DND-41 (cell line): ENCODE results near the gene DOK4.

ENCODE experiments used
- ATAC-seq: fragments of 200-7000 bp; cut with Tn5 transposase; 3 replicates; pipeline ENCODE4 v1.9.1; 2021; ENCODE audit warnings: low read depth; ENCODE audit not compliant: insufficient read depth
- DNase-seq: peaks from one replicate; pipeline ENCODE4 v3.0.0-alpha.2; 2020
- H2AFZ ChIP-seq: 2 replicates; pipeline ENCODE4 v1.6.0; 2012; ENCODE audit warnings: low read depth, low read length
- H3K27ac ChIP-seq: 2 replicates; pipeline ENCODE4 v1.5.1; 2012; ENCODE audit warnings: low read length, inconsistent platforms
- H3K27me3 ChIP-seq: fragments of 200-600 bp; sonication (generic); 2 replicates; pipeline ENCODE4 v1.6.0; 2012; ENCODE audit warnings: low read length, mild to moderate bottlenecking, inconsistent platforms; ENCODE audit not compliant: insufficient read depth, poor library complexity
- H3K36me3 ChIP-seq: 2 replicates; pipeline ENCODE4 v1.5.1; 2012; ENCODE audit warnings: low read length, inconsistent platforms; ENCODE audit not compliant: insufficient read depth
- H3K4me1 ChIP-seq: 2 replicates; pipeline ENCODE4 v1.5.1; 2012; ENCODE audit warnings: mild to moderate bottlenecking, low read length; ENCODE audit not compliant: insufficient read depth
- H3K4me2 ChIP-seq: 2 replicates; pipeline ENCODE4 v1.6.0; 2012; ENCODE audit warnings: mild to moderate bottlenecking, moderate library complexity, low read length, inconsistent platforms; ENCODE audit not compliant: insufficient read depth
- H3K4me3 ChIP-seq, 2 experiments: fragments of 200-600 bp in 1 of 2; shearing (Covaris generic) in 1 of 2; 2 replicates each; pipeline ENCODE4 v1.5.1; 2012 to 2016; ENCODE audit warnings: inconsistent platforms in 2 of 2, low read length in 2 of 2, mild to moderate bottlenecking in 2 of 2, low read depth in 1 of 2, moderate library complexity in 1 of 2
- H3K79me2 ChIP-seq: 2 replicates; pipeline ENCODE4 v1.6.0; 2012; ENCODE audit warnings: low read length, inconsistent platforms; ENCODE audit not compliant: insufficient read depth
- H3K9ac ChIP-seq: 2 replicates; pipeline ENCODE4 v1.6.0; 2012; ENCODE audit warnings: low read depth, mild to moderate bottlenecking, inconsistent platforms, low read length, moderate library complexity
- H3K9me3 ChIP-seq: 2 replicates; pipeline ENCODE4 v1.5.1; 2012; ENCODE audit warnings: low read length, moderate library complexity, mild to moderate bottlenecking, inconsistent platforms; ENCODE audit not compliant: insufficient read depth, severe bottlenecking
- H4K20me1 ChIP-seq: 2 replicates; pipeline ENCODE4 v1.6.0; 2012; ENCODE audit warnings: low read length; ENCODE audit not compliant: insufficient read depth
- EZH2 ChIP-seq: IDR thresholded peaks from 3 replicates; pipeline ENCODE4 v1.6.1; 2012; ENCODE audit warnings: borderline replicate concordance, low read depth, mild to moderate bottlenecking, moderate library complexity, low read length, inconsistent platforms; ENCODE audit not compliant: severe bottlenecking
- TF ChIP-seq, protein P1 (sequence below): IDR thresholded peaks from 2 replicates; pipeline ENCODE4 v1.5.1; 2012; ENCODE audit warnings: borderline replicate concordance, low read length, moderate library complexity, mild to moderate bottlenecking; ENCODE audit not compliant: poor library complexity, severe bottlenecking; ENCODE audit errors: extremely low read depth

The DOK4 gene

DNA sequence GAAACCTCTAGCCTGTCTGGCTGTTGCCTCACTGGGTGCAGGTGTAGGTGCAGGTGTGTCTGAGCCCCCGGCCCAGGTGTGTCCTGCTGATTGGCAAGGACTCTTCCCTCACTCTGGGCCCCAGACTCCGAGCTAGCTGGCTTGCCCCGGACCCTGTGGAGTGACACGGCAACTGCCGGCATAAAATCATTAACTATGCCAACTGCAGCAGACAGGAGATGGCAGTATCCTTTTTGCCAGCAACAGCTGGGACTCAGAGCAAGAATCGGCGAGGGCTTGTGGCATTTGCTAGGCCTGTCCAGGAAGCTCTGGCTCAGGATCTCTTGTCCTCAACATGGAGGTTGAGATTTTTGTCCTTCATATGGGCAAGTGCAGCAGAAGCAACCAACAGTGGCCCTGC, 59.9 kb downstream of the DOK4 start:
- DNase-seq (no peak), ATAC-seq (no peak)
- Histone ChIP-seq H3K4me3 (no peak overlapping the region), H3K36me3 (peaks cover 35% of the 10 kb centered on the region), H3K27ac (no peak overlapping the region), H3K4me1 (no peaks in the 10 kb centered on the region), H3K27me3 (no peaks in the 10 kb centered on the region), H3K79me2 (no peaks in the 10 kb centered on the region), H3K9me3 (no peaks in the 10 kb centered on the region), H3K9ac (no peak overlapping the region), H2AFZ (no peak overlapping the region), H3K4me2 (no peak overlapping the region), H4K20me1 (no peaks in the 10 kb centered on the region)
- TF ChIP-seq, protein P1, sequence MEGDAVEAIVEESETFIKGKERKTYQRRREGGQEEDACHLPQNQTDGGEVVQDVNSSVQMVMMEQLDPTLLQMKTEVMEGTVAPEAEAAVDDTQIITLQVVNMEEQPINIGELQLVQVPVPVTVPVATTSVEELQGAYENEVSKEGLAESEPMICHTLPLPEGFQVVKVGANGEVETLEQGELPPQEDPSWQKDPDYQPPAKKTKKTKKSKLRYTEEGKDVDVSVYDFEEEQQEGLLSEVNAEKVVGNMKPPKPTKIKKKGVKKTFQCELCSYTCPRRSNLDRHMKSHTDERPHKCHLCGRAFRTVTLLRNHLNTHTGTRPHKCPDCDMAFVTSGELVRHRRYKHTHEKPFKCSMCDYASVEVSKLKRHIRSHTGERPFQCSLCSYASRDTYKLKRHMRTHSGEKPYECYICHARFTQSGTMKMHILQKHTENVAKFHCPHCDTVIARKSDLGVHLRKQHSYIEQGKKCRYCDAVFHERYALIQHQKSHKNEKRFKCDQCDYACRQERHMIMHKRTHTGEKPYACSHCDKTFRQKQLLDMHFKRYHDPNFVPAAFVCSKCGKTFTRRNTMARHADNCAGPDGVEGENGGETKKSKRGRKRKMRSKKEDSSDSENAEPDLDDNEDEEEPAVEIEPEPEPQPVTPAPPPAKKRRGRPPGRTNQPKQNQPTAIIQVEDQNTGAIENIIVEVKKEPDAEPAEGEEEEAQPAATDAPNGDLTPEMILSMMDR: no peak
- no peak for TF ChIP-seq EZH2

DNA sequence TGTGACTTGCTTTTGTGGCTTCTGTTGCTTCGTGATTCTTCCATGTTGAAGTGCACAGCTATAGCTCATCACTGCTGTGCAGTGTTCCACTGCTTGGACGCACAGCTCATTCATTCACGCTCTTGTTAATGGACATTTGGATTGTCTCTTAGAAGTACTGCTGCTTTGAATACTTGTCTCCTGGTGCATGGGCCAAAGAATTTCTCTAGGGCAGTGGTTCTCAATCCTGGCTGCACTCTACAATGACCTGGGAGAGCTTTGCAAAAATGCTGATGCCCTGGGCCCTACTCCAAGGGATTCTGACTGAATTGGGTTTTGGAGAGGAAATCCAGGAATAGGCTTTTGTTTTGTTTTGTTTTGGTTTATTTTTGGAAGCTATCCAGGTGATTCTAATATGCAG, 61.7 kb downstream of the DOK4 start:
- Histone ChIP-seq H3K79me2 (no peaks in the 10 kb centered on the region), H3K27ac (no peak overlapping the region), H3K9ac (no peak overlapping the region), H3K27me3 (no peaks in the 10 kb centered on the region), H3K9me3 (no peaks in the 10 kb centered on the region), H4K20me1 (no peaks in the 10 kb centered on the region), H3K4me2 (no peak overlapping the region), H3K4me1 (no peaks in the 10 kb centered on the region), H2AFZ (no peak overlapping the region), H3K36me3 (peaks cover 19% of the 10 kb centered on the region), H3K4me3 (no peak overlapping the region)
- TF ChIP-seq EZH2: no peak
- TF ChIP-seq, protein P1: no peak
- DNase-seq: no peak
- ATAC-seq: no peak

DNA sequence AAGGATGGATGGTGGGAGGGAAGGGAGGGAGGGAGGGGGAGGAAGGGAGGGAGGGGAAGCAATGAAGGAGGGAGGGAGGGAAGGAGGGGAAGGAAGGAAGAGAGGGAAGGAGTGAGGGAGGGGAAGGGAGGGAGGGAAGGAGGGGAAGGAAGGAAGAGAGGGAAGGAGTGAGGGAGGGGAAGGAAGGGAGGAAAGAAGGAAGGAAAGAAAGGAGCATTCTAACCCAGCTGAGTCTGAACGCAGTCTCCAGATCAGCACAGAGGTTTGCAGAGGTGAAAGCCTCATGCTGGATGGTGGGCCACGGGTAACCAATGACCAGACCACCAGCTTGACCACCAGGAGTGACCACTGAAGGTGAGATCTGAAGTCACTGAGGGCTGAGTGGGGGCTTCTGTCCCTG, 63.1 kb downstream of the DOK4 start:
- ATAC-seq: no peak
- Histone ChIP-seq H3K27me3 (no peaks in the 10 kb centered on the region), H2AFZ (no peak overlapping the region), H3K4me3 (no peak overlapping the region), H3K27ac (no peak overlapping the region), H3K9ac (no peak overlapping the region), H3K79me2 (no peaks in the 10 kb centered on the region), H4K20me1 (no peaks in the 10 kb centered on the region), H3K9me3 (no peaks in the 10 kb centered on the region), H3K36me3 (peaks cover 8% of the 10 kb centered on the region; the same call in 1 of the 2 replicates), H3K4me2 (no peak overlapping the region), H3K4me1 (peaks cover 6% of the 10 kb centered on the region; the same call in 1 of the 2 replicates)
- no peak for TF ChIP-seq EZH2
- TF ChIP-seq, protein P1: no peak
- DNase-seq: no peak
